Epithelial cell of esophagus (primary cell): ENCODE data around the gene PXK.

Experiments used
- DNase-seq: peaks from one replicate; pipeline ENCODE4 v3.0.0; 2010; ENCODE audit warnings: low read depth
- H3K4me3 ChIP-seq: 2 replicates; pipeline ENCODE4 v1.5.1; 2011; ENCODE audit warnings: mild to moderate bottlenecking, low read length, control low read depth
- CTCF ChIP-seq: IDR thresholded peaks from 2 replicates; pipeline ENCODE4 v1.5.1; 2011; ENCODE audit warnings: low read depth, mild to moderate bottlenecking, low read length, control low read depth, inconsistent platforms; ENCODE audit not compliant: insufficient read depth; ENCODE audit errors: missing control alignments

The PXK gene

GRCh38 chr3:58292866-58293265 lies 39.8 kb upstream of the PXK start:
- no peak overlapping the region for H3K4me3 ChIP-seq
- no peak for TF ChIP-seq CTCF
- no peak for DNase-seq

- no peak for DNase-seq
- TF ChIP-seq CTCF = no peak
- no peak overlapping the region for H3K4me3 ChIP-seq
Observed at GRCh38 chr3:58293516-58293915, 39.2 kb upstream of the PXK start.

GRCh38 chr3:58296269-58296668 lies 36.4 kb upstream of the PXK start:
- peak; percentile 9 for DNase-seq
- H3K4me3 ChIP-seq = no peak overlapping the region
- no peak for TF ChIP-seq CTCF

- H3K4me3 ChIP-seq = no peak overlapping the region
- no peak for TF ChIP-seq CTCF
- peak; percentile 33 for DNase-seq
Observed at GRCh38 chr3:58296843-58297242, 35.8 kb upstream of the PXK start.

- H3K4me3 ChIP-seq = no peak overlapping the region
- DNase-seq = no peak
- TF ChIP-seq CTCF = no peak
Observed at GRCh38 chr3:58298190-58298589, 34.5 kb upstream of the PXK start.

GRCh38 chr3:58299075-58299474 lies 33.6 kb upstream of the PXK start:
- TF ChIP-seq CTCF = no peak
- no peak overlapping the region for H3K4me3 ChIP-seq

GRCh38 chr3:58299839-58300516 lies 32.7 kb upstream of the PXK start:
- TF ChIP-seq CTCF = peak; percentile 60
- no peak overlapping the region for H3K4me3 ChIP-seq
- DNase-seq = peak; percentile 58

More at GRCh38 chr3:58299075-58299474, 33.6 kb upstream of the PXK start:
- no peak for DNase-seq
